HepG2 (cell line): ENCODE measurements around the gene TNXB. TPM values are rescaled to one million over a fixed set of nuclear protein-coding genes. Genes with fewer than 3 reads are reported as not detected.

ENCODE experiments used
- ARNTL ChIP-seq: sonication (generic); formaldehyde crosslinking; IDR thresholded peaks from 2 replicates; pipeline ENCODE4 v1.4.0; 2020; ENCODE audit warnings: mild to moderate bottlenecking, missing genetic modification reagents
- FUBP1 ChIP-seq: sonication (generic); formaldehyde crosslinking; IDR thresholded peaks from 2 replicates; pipeline ENCODE4 v1.5.1; 2020; ENCODE audit warnings: missing genetic modification reagents, mild to moderate bottlenecking, borderline replicate concordance
- HBP1 ChIP-seq: IDR thresholded peaks from 2 replicates; pipeline ENCODE4 v1.6.1; 2016; ENCODE audit warnings: low read depth, control low read depth
- HIC2 ChIP-seq: sonication (generic); formaldehyde crosslinking; IDR thresholded peaks from 2 replicates; pipeline ENCODE4 v1.9.0; 2022; ENCODE audit warnings: low read depth, missing genetic modification reagents
- NR0B2 ChIP-seq: sonication (generic); formaldehyde crosslinking; IDR thresholded peaks from 2 replicates; pipeline ENCODE4 v1.4.0; 2020; ENCODE audit warnings: mild to moderate bottlenecking, missing genetic modification reagents
- PATZ1 ChIP-seq: sonication (generic); formaldehyde crosslinking; IDR thresholded peaks from 2 replicates; pipeline ENCODE4 v1.4.0; 2020; ENCODE audit warnings: missing genetic modification reagents
- PRPF4 ChIP-seq: fragments of 200-400 bp; formaldehyde crosslinking; IDR thresholded peaks from 2 replicates; pipeline ENCODE4 v1.6.1; 2016; ENCODE audit warnings: low read length, low read depth; ENCODE audit not compliant: poor library complexity, severe bottlenecking
- RAD21 ChIP-seq: fragments of 450-650 bp; formaldehyde crosslinking; IDR thresholded peaks from 2 replicates; pipeline ENCODE4 v1.5.0; 2020; ENCODE audit warnings: mild to moderate bottlenecking
- TAF15 ChIP-seq: fragments of 200-400 bp; formaldehyde crosslinking; IDR thresholded peaks from one replicate; pipeline ENCODE4 v1.6.1; 2018; ENCODE audit warnings: mild to moderate bottlenecking, low read depth, low read length; ENCODE audit not compliant: poor library complexity, severe bottlenecking
- ZFAT ChIP-seq: sonication (generic); formaldehyde crosslinking; conservative IDR thresholded peaks from 2 replicates; pipeline ENCODE4 v1.8.1; 2023; ENCODE audit warnings: missing genetic modification reagents, inconsistent platforms
- ZFYVE20 ChIP-seq: sonication (generic); formaldehyde crosslinking; IDR thresholded peaks from 2 replicates; pipeline ENCODE4 v1.8.0; 2023; ENCODE audit warnings: low read depth, mild to moderate bottlenecking, moderate library complexity, missing genetic modification reagents, borderline replicate concordance
- ZNF10 ChIP-seq: sonication (generic); formaldehyde crosslinking; IDR thresholded peaks from 2 replicates; pipeline ENCODE4 v1.4.0; 2020; ENCODE audit warnings: mild to moderate bottlenecking, low read depth, missing genetic modification reagents, borderline replicate concordance
- ZNF598 ChIP-seq: sonication (generic); formaldehyde crosslinking; IDR thresholded peaks from 2 replicates; pipeline ENCODE4 v1.5.1; 2020; ENCODE audit warnings: mild to moderate bottlenecking, missing genetic modification reagents, borderline replicate concordance
- ZNF704 ChIP-seq: sonication (generic); formaldehyde crosslinking; IDR thresholded peaks from 2 replicates; pipeline ENCODE4 v1.8.1; 2023; ENCODE audit warnings: mild to moderate bottlenecking, inconsistent platforms, moderate library complexity, missing genetic modification reagents, borderline replicate concordance
- ZNF83 ChIP-seq: sonication (generic); formaldehyde crosslinking; IDR thresholded peaks from 2 replicates; pipeline ENCODE4 v1.4.0; 2020; ENCODE audit warnings: missing genetic modification reagents, mild to moderate bottlenecking, borderline replicate concordance
- ZSCAN5A ChIP-seq: sonication (generic); formaldehyde crosslinking; IDR thresholded peaks from 2 replicates; pipeline ENCODE4 v1.8.0; 2022; ENCODE audit warnings: mild to moderate bottlenecking, missing genetic modification reagents, borderline replicate concordance
- polyA plus RNA-seq, 8 experiments: library from polyadenylated mRNA; depleted of rRNA in 3 of 8; stranded (reverse) in 7 of 8; unstranded in 1 of 8; fragments of >200 nt; fragmentation: Illumina TruSeq in 4 of 8; extraction: Trizol in 4 of 8; gene quantifications; 2 replicates each; pipeline versions ENCODE4 v1.2.1 to v1.2.3, GENCODE V29; 2011 to 2016; ENCODE audit warnings: low read depth in 4 of 8, missing spikeins in 1 of 8, mixed read lengths in 1 of 8; ENCODE audit not compliant: insufficient read depth in 1 of 8
- total RNA-seq, 5 experiments: library from RNA; depleted of rRNA; stranded (reverse); fragments of >200 nt; fragmentation: Illumina TruSeq; extraction: Trizol; gene quantifications; 2 replicates each; pipeline ENCODE4 v1.2.3, GENCODE V29; 2016; ENCODE audit warnings: low read depth in 1 of 5

The TNXB gene
- total and polyA plus RNA-seq, 2 of the 13 experiments (the other 11 are each of a cell fraction or from before 2014, with no cell fraction given) = 1.6 to 2.7 TPM

- TF ChIP-seq FUBP1 (CRISPR knock-in tag) = 0 out of 2 replicates have a peak, but pooled peaks have one; percentile 17
- no peak for TF ChIP-seq ZFAT
- TF ChIP-seq ARNTL (CRISPR knock-in tag) = no peak
- peak; percentile 69; the same call in 1 of the 2 replicates for TF ChIP-seq ZNF704 (CRISPR knock-in tag)
- no peak for TF ChIP-seq ZNF10
- peak; percentile 91 for TF ChIP-seq PATZ1
- TF ChIP-seq ZNF83 (CRISPR knock-in tag) = 0 out of 2 replicates have a peak, but pooled peaks have one; percentile 83
- TF ChIP-seq PRPF4 = no peak
- 0 out of 2 replicates have a peak, but pooled peaks have one; percentile 39 for TF ChIP-seq HBP1
- no peak; the same call in 1 of the 2 replicates for TF ChIP-seq NR0B2 (CRISPR knock-in tag)
- no peak for TF ChIP-seq TAF15
- TF ChIP-seq HIC2 (CRISPR knock-in tag) = peak; percentile 43; the same call in 1 of the 2 replicates
- TF ChIP-seq RAD21 (CRISPR knock-in tag) = peak; percentile 97
- no peak for TF ChIP-seq ZSCAN5A
- peak; percentile 84; the same call in 1 of the 2 replicates for TF ChIP-seq ZNF598 (CRISPR knock-in tag)
- no peak for TF ChIP-seq ZFYVE20 (CRISPR knock-in tag)
Measured at GRCh38 chr6:32154514-32155161, 45.5 kb upstream of the TNXB start (continued).
